Pancreas (tissue), 10 donors: ENCODE results near the gene ATP2C2. TPM values are rescaled to one million over a fixed set of nuclear protein-coding genes. Genes with fewer than 3 reads are reported as not detected.

ENCODE experiments used
- ATAC-seq, 4 donors: fragments of 200-7000 bp; cut with Tn5 transposase; one replicate each; pipeline versions ENCODE4 v1.8.0 to v1.9.1; 2020; ENCODE audit warnings: mild to moderate bottlenecking in 4 of 4, moderate library complexity in 4 of 4
- DNase-seq, 6 donors: peaks; one replicate each; pipeline ENCODE4 v3.0.0-alpha.2; 2020
- FAIRE-seq: peaks from 2 replicates; lab custom pipeline; 2012; peaks lifted over from hg19 to GRCh38; lab: Jason Lieb, UNC
- H3K27ac ChIP-seq, 4 donors: fragments of 200-600 bp; sonication (generic); 1 replicate in 3 of 4; 2 replicates in 1 of 4; pipeline versions ENCODE4 v1.5.0 to v1.8.0; 2020
- H3K27me3 ChIP-seq, 4 donors: fragments of 200-600 bp; one replicate each; pipeline ENCODE4 v1.8.0; 2021
- H3K36me3 ChIP-seq, 3 donors: fragments of 200-600 bp; sonication (generic) in 1 of 3; one replicate each; pipeline versions ENCODE4 v1.5.0 to v1.8.0; 2020 to 2021
- H3K4me1 ChIP-seq, 3 donors: fragments of 200-600 bp; one replicate each; pipeline ENCODE4 v1.8.0; 2021
- H3K4me3 ChIP-seq, 4 donors: fragments of 200-600 bp; sonication (generic) in 2 of 4; one replicate each; pipeline versions ENCODE4 v1.5.0 to v1.8.0; 2020 to 2021
- H3K9me3 ChIP-seq, 4 donors: fragments of 200-600 bp; one replicate each; pipeline ENCODE4 v1.8.0; 2021
- CTCF ChIP-seq, 4 donors: fragments of 200-600 bp; sonication (generic) in 3 of 4; IDR thresholded peaks; one replicate each; pipeline versions ENCODE4 v1.5.0 to v1.8.0; 2021; ENCODE audit warnings: antibody characterized with exemption in 4 of 4
- WGBS, 2 donors: extraction: QIAGEN DNeasy Blood & Tissue Kit; methylation state at CpG; one replicate each; pipeline ENCODE4 v1.1.7; 2013; 5-methylcytosine and 5-hydroxymethylcytosine counted together
- intact Hi-C, 3 donors: fragments of 100-400 bp; cut with DNase I; formaldehyde crosslinking; loops; one replicate each; pipeline versions ENCODE4 v1.11.1 to v1.14.2; 2022
- polyA plus RNA-seq, 2 donors: library from polyadenylated mRNA; stranded (reverse); fragments of 200-250 nt; gene quantifications; one replicate each; pipeline ENCODE4 v1.2.3, GENCODE V29; 2013
- total RNA-seq, 6 donors: library from RNA; stranded (reverse); fragmentation: NEBNext Ultra II Directional in 4 of 6; extraction: Animal tissue kit (Norgen Biotek cat#: 25700) in 4 of 6; gene quantifications; one replicate each; pipeline versions ENCODE4 v1.2.1 to v1.2.4, GENCODE V29; 2021 to 2023
- donor health status: healthy with polysubstance abuse.
- donor health status: DM: no; HTN: no; CAD: no; lungs with moderate emphysema.
- donor health status: DM: no; HTN: no; CAD: no.
- donor health status: control.
- donor health status: control.
- donor health status: Bipolar disorder and iron deficiency.
- donor health status: DM: yes; HTN: yes; CAD: no.
- donor health status: DM: no; HTN: no; CAD: no.
- donor health status: DM: no; HTN: no; CAD: no.
- donor health status: DM: yes; HTN: yes; CAD: no.

ATP2C2 gene
- total and polyA plus RNA-seq, 8 donors = 0.47 to 6.3 (median 2.2) TPM

- 91 to 93% methylated on average over 19 of the region's 19 CpGs for WGBS, 2 donors
- no peak overlapping the region for H3K4me3 ChIP-seq
- H3K36me3 ChIP-seq = peaks cover 0 to 7% (median 2%) of the 10 kb centered on the region in 3 donors
- intact Hi-C loops = loop anchor here in 2 of 3 donors (5.0 to 10.0 kb wide), 2 partner anchors 199 to 207 kb away; no protein-coding TSS in a partner anchor
- no peaks in the 10 kb centered on the region for H3K27me3 ChIP-seq
- ATAC-seq (no peak), DNase-seq (peak in 1 of 6 donors; percentile 43), FAIRE-seq (no peak)
- H3K9me3 ChIP-seq = no peaks in the 10 kb centered on the region
- no peak overlapping the region for H3K27ac ChIP-seq
- no peak for TF ChIP-seq CTCF (IDR thresholded peaks at IDR 0.05)
- H3K4me1 ChIP-seq = no peaks in the 10 kb centered on the region
These were observed 115.7 kb downstream of the ATP2C2 start for GRCh38 chr16:84483882-84484565.

- DNase-seq = peak in 1 of 6 donors; percentile 53
- Histone ChIP-seq H3K36me3 (peaks cover 0 to 6% (median 6%) of the 10 kb centered on the region in 3 donors), H3K4me3 (no peak overlapping the region), H3K4me1 (no peaks in the 10 kb centered on the region), H3K27me3 (no peaks in the 10 kb centered on the region), H3K27ac (no peak overlapping the region), H3K9me3 (no peaks in the 10 kb centered on the region)
- TF ChIP-seq CTCF (IDR thresholded peaks at IDR 0.05) = peak in 2 of 4 donors; percentile 14 to 45
- 69 to 76% methylated on average over 15 of the region's 15 CpGs for WGBS, 2 donors
- ATAC-seq = peak in 3 of 4 donors; percentile 72 to 78 (median 72)
- intact Hi-C loops = loop anchor here in 2 of 3 donors (5.0 to 10.0 kb wide), 2 partner anchors 200 to 207 kb away; no protein-coding TSS in a partner anchor
- no peak for FAIRE-seq
These were observed 116.4 kb downstream of the ATP2C2 start for GRCh38 chr16:84484579-84485254.

- no peak for TF ChIP-seq CTCF (IDR thresholded peaks at IDR 0.05)
- DNase-seq (no peak), FAIRE-seq (no peak), ATAC-seq (no peak)
- 91 to 95% methylated on average over 16 of the region's 16 CpGs for whole genome bisulfite sequencing, 2 donors
- intact Hi-C loops = loop anchor here in 1 of 3 donors (10.0 kb wide), 1 partner anchor 201 kb away; no protein-coding TSS in a partner anchor
- Histone ChIP-seq H3K27ac (no peak overlapping the region), H3K4me3 (no peak overlapping the region), H3K36me3 (peaks cover 0 to 6% (median 0%) of the 10 kb centered on the region in 3 donors), H3K4me1 (no peaks in the 10 kb centered on the region), H3K9me3 (no peaks in the 10 kb centered on the region), H3K27me3 (no peaks in the 10 kb centered on the region)
These were observed 117.1 kb downstream of the ATP2C2 start for GRCh38 chr16:84485255-84486010.

GRCh38 chr16:84486126-84486525 is 117.8 kb downstream of the ATP2C2 start:
- TF ChIP-seq CTCF (IDR thresholded peaks at IDR 0.05) = no peak
- no peak for ATAC-seq
- intact Hi-C loops = loop anchor here in 1 of 3 donors (10.0 kb wide), 1 partner anchor 201 kb away; no protein-coding TSS in a partner anchor
- Histone ChIP-seq H3K9me3 (no peaks in the 10 kb centered on the region), H3K27me3 (no peaks in the 10 kb centered on the region), H3K4me3 (no peak overlapping the region), H3K4me1 (no peaks in the 10 kb centered on the region), H3K36me3 (peaks cover 0 to 6% (median 0%) of the 10 kb centered on the region in 3 donors), H3K27ac (no peak overlapping the region)
- 85 to 90% methylated on average over 14 of the region's 14 CpGs for WGBS, 2 donors
- no peak for FAIRE-seq
- DNase-seq = no peak
